Activated gamma-delta T cell treated with Interleukin-2 at 50 U/mL for 16 hours (primary cell): ENCODE data around the gene ZMYND15.
A peak's percentile ranks its signal among the peaks of the same experiment; 100 is the strongest.

Source experiments
- DNase-seq: peaks from one replicate; pipeline ENCODE4 v3.0.0-alpha.2; 2020

The ZMYND15 gene

GRCh38 chr17:4788159-4788806, 48.6 kb downstream of the ZMYND15 start:
- DNase-seq: no peak

GRCh38 chr17:4788807-4789700, 49.4 kb downstream of the ZMYND15 start, which contains the start of gene GLTPD2:
Gene GLTPD2 (plus strand): TSS chr17:4788964. CDS start chr17:4789012, 48 bp downstream.
- DNase-seq: no peak

- DNase-seq: no peak
Measured at GRCh38 chr17:4789701-4789950, 50.0 kb downstream of the ZMYND15 start.

GRCh38 chr17:4789951-4790704, 50.5 kb downstream of the ZMYND15 start:
- peak; percentile 69 for DNase-seq

- DNase-seq: no peak
Measured at GRCh38 chr17:4790705-4791088, 51.1 kb downstream of the ZMYND15 start.

- DNase-seq: no peak
Measured at GRCh38 chr17:4795168-4795567, 55.5 kb downstream of the ZMYND15 start.
